Activated CD4-positive, CD25-positive, alpha-beta regulatory T cell treated with anti-CD3 and anti-CD28 coated beads, Interleukin-2, amount 50 U/mL, for 16 hours (primary cell): ENCODE results near the gene FRMPD1.

Source experiments
- DNase-seq: peaks from one replicate; pipeline ENCODE4 v3.0.0-alpha.2; 2020; ENCODE audit warnings: low read depth, low spot score

The FRMPD1 gene

GRCh38 chr9:37626708-37627292 lies 24.0 kb upstream of the FRMPD1 start:
- DNase-seq: no peak

GRCh38 chr9:37632479-37632878 lies 18.3 kb upstream of the FRMPD1 start:
- DNase-seq: no peak

DNA sequence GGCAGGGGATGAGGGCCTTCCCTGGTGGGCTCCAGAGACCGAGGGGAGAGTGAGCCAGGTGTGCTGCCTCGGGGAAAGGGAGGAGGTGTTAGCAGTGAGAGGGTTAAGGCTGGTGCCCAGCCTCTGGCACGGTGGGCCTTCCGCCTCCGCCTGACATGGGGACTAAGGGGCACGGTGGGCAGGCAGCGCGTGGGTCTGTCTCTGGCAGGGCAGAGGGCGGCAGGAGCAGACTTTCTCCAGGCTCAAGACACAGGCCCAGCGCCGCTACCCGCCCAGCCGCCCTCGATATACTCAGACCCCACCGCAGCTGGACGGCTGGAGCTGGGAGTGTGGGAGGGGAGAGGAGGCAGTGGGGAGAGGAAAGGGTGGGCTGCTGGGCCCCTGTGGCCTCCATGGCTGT lies 14.9 kb upstream of the FRMPD1 start:
- no peak for DNase-seq

GRCh38 chr9:37636511-37637448 lies 14.0 kb upstream of the FRMPD1 start:
- no peak for DNase-seq

- no peak for DNase-seq
Observed at GRCh38 chr9:37639109-37639762, 11.5 kb upstream of the FRMPD1 start.

DNA sequence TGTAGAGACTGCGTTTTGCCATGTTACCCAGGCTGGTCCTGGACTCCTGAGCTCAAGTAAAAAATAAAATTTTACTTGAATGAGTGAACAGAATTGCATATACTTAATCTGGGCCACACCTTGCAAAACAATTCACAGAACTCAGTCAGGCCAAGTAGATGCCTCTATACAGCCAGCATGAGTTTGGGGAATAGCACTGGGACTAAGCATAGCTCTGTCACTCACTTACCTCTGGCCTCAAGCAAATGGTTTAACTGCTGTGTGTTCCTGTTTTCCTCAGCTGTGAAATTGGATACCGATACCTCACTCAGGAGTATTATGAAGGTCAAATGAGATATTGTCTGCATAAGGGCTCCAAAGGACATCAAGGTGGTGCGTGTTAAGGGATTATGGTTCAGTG lies 10.9 kb upstream of the FRMPD1 start:
- no peak for DNase-seq

- DNase-seq: no peak
Observed at GRCh38 chr9:37640246-37640645, 10.5 kb upstream of the FRMPD1 start.

- DNase-seq: no peak
Observed at GRCh38 chr9:37641331-37641730, 9.4 kb upstream of the FRMPD1 start.

DNA sequence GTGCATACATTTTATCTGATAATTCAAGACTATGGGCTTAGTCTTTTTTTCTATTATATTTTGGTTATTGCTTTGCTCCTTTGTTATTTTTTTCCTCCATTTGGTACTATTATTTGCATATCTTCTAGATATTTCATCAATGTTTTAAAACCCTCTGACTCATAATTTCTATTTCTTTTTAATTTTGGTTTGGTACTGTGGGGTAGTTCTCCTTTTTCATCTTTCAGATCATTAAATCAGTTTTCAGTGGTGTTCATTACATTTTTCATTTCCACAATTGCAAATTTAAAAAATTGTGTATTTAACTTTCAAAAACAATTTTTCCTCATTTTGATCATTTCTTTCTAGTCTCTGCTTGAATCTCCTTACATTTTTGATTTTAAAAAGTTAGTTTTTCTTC lies 7.5 kb upstream of the FRMPD1 start:
- DNase-seq: no peak

DNA sequence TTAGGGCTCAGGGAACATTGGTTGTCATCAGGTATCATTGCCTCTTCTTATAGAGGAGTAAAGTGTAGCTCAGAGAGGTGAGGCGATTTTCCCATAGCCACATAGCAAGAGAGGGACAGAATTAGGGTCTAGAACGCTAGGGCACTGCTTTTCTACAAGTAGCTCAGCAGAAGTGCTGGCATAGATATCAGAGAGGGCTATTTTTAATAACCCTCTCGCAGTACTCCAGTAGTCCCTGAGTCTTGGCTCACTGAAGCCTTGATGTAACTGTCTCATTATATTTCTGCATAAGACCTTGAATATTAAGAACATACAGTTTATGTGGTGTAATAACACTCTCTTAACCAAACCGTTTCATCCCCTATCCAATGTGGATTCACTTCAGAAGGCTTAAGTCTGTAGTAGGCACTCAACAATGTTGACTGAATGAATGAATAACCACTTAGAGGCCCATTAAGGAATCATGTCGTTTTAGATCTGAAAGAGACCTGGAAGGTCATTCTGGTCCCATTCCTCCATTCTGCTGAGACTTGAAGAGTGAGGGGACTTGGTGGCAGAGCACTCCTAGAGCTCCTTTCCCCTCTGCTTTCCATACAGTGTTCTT lies 4.7 kb upstream of the FRMPD1 start:
- DNase-seq: no peak

DNA sequence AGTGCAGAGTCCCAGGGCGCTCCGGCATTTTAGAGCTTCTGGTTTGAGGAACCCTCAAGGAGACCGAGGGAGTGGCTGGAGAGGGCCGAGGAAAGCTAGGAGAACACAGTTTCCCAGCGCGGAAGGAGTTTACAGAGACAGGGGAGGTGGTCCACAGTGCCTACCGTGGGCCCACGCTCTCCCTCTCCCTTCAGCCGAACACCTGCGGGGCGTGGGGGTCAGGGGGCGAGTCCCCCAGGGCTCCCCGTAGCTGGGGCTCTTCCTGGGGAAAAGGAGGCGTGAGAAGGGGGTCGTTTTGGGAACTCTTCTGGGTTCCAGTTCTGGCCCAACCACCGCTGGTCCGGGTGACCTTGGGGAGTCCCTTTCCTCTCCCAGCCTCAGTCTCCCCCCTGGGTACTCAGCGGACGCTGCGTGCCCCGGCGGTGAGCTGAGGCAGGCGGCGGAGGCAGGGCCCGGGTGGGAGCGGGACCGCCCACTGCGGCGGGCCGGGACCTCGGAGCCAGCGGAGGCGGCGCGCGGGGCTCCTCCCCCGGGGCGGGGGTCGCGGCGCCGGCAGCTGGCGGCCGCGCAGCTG lies 368 bp upstream of the FRMPD1 start:
- DNase-seq: no peak

DNA sequence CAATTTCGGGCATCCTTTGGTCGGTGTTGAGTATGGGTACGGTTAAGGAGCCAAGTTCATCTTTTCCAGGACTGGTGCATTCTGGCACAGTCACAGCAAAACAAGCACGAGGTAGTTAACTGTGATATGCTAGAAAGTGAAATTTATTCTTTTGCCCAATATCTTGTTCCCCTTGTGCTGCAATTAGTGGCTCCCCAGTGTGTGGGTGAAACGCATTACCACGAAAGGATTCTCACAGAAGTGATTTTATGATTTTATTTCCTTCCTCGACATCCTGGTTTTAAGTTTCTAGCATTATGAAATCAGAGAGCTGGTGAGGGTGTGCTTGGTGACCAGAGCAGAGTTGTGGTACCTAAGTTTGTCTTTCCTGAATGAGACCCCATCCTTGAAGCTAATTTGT lies 1.5 kb downstream of the FRMPD1 start:
- DNase-seq: no peak

DNA sequence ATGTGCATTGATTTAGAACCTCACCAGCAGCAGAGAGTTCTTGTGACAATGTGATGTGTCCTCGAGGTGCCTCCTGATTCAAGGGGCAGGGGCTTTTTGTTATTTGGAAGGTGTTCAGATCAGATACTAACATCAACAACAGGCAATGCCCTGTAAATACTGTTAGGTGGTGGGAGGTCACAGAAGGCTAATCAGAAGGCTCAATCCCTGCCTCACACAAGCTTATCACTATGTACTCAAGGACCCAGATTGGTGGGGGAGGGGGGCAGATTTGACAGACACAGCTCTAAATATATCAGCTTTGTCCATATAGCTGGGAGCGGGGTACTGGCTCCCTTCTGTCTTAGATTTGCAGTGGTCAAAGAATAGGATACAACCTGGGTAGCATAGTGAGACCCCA lies 2.6 kb downstream of the FRMPD1 start:
- DNase-seq: no peak

- DNase-seq: no peak
Observed at GRCh38 chr9:37656936-37657335, 6.2 kb downstream of the FRMPD1 start.

- no peak for DNase-seq
Observed at GRCh38 chr9:37660691-37661090, 9.9 kb downstream of the FRMPD1 start.

DNA sequence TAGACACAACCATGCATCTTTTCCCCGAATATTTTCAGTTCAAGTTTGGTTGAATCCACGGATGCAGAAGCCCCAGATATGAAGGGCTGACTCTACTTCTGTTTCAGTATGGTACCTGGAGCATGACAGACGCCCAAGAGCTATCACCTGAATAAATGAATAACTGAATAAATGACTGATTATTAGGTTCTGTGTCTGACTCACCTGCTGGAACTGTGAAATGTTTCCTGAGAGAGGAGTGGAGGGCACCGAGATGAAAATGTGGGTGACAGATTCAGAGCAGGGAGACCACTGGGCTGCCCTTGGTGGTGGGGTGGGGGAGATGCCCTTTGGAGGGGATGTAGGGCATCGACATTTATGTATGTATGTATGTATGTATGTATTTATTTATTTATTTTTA lies 13.2 kb downstream of the FRMPD1 start:
- DNase-seq: no peak

GRCh38 chr9:37667706-37668105 lies 17.0 kb downstream of the FRMPD1 start:
- DNase-seq: no peak

GRCh38 chr9:37668116-37668601 lies 17.4 kb downstream of the FRMPD1 start:
- no peak for DNase-seq

DNA sequence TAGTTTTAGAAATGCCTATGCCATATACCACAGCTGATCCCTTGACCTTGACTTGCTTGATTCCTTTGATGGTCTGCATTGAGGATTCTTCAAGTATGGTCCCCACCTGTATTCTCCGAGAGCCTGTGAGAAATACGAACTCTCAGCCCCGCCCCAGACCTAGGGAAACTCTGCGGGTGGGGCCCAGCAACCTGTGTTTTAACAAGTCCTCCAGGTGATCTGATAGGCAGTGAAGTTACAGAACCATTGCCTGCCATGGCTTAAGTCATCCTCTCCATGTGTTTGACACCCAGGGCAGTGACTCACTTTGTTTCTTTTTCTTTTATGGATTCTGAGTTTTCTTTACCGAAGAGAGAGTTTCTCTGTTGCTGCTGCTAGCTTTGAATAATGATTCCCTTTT lies 18.5 kb downstream of the FRMPD1 start:
- DNase-seq: no peak

DNA sequence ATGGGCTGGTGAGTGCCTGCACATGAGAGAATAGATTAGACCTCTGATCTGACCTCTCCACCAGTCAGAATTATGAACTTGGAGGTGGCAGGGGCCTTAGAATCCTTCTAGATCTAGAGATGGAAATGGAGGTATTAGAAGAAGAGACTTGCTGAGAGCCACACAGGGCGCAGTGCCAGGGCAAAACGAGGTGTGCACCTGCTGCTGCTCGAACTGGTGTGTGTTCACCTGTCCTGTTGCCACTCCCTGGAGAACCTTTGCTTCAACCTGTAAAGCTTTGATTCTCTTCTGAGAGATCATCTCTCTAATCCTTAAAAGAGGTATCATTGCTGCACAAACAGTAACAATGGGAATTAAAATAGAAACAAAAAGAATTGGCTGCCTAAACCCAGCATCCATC lies 24.9 kb downstream of the FRMPD1 start:
- DNase-seq: no peak

DNA sequence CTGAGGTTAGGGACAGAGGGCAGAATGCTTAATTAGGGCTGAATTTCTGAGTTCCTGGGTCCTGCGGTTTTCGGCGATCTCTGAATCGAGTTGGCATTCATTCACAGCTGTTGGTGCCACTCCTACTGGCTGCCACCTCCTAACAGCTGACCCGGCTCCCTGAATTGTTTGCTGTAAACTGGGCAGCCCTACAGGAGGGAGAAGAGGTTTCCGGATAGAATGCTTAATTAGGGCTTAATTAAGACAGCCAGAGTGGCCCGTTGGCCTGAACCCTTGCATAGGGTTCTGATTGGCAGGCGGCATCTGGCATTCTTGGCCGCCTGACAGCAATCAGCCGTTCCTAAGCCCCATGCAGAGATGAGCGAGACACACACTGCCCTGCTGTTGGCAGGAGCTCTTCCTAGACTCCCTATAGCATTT lies 25.7 kb downstream of the FRMPD1 start:
- no peak for DNase-seq

- DNase-seq: no peak
Observed at GRCh38 chr9:37677435-37677834, 26.7 kb downstream of the FRMPD1 start.
